ENCODE data around the gene RBM39.

GRCh38 chr20:35732644-35732982 lies 9.4 kb downstream of the RBM39 start:
- no peak for TF ChIP-seq EP300 (IDR thresholded peaks at IDR 0.05)
- TF ChIP-seq POLR2AphosphoS5 (IDR thresholded peaks at IDR 0.05): no peak
- TF ChIP-seq CTCF (IDR thresholded peaks at IDR 0.05): no peak
- TF ChIP-seq POLR2A (IDR thresholded peaks at IDR 0.05; ENCODE audit: low read depth): no peak
